KMS-11 (cell line): ENCODE results near the gene MYEOV.

ENCODE experiments used
- H2AFZ ChIP-seq: fragments of 200-600 bp; sonication (generic); 2 replicates; pipeline ENCODE4 v1.6.1; 2016; ENCODE audit warnings: antibody characterized with exemption, mixed run types, low read depth
- H3K27ac ChIP-seq: fragments of 200-600 bp; sonication (generic); 2 replicates; pipeline ENCODE4 v1.6.1; 2016; ENCODE audit warnings: mild to moderate bottlenecking, mixed run types
- H3K27me3 ChIP-seq: fragments of 200-600 bp; sonication (generic); 2 replicates; pipeline ENCODE4 v1.6.1; 2017; ENCODE audit warnings: mild to moderate bottlenecking, low read depth, mixed run types, moderate library complexity; ENCODE audit not compliant: insufficient read depth
- H3K36me3 ChIP-seq: fragments of 200-600 bp; sonication (generic); 2 replicates; pipeline ENCODE4 v1.6.1; 2017; ENCODE audit warnings: mild to moderate bottlenecking, mixed run types; ENCODE audit not compliant: insufficient read depth
- H3K4me1 ChIP-seq: fragments of 200-600 bp; sonication (generic); 2 replicates; pipeline ENCODE4 v1.6.1; 2016; ENCODE audit warnings: mild to moderate bottlenecking, low read depth, mixed run types; ENCODE audit not compliant: poor library complexity, severe bottlenecking
- H3K4me2 ChIP-seq: fragments of 200-600 bp; sonication (generic); 2 replicates; pipeline ENCODE4 v1.7.0; 2016; ENCODE audit warnings: mild to moderate bottlenecking, mixed run types
- H3K4me3 ChIP-seq: fragments of 200-600 bp; sonication (generic); IDR thresholded peaks from 2 replicates; pipeline ENCODE4 v1.6.1; 2017; ENCODE audit warnings: low read depth, low read length, mixed read lengths; ENCODE audit not compliant: insufficient read depth
- H3K79me2 ChIP-seq: fragments of 200-600 bp; sonication (generic); 2 replicates; pipeline ENCODE4 v1.6.1; 2016; ENCODE audit warnings: low read depth, mixed run types; ENCODE audit not compliant: insufficient read depth
- H3K9ac ChIP-seq: fragments of 200-600 bp; sonication (generic); 2 replicates; pipeline ENCODE4 v1.6.1; 2016; ENCODE audit warnings: mild to moderate bottlenecking, mixed run types
- H4K20me1 ChIP-seq: fragments of 200-600 bp; sonication (generic); 2 replicates; pipeline ENCODE4 v1.6.1; 2016; ENCODE audit warnings: mild to moderate bottlenecking, mixed run types; ENCODE audit not compliant: insufficient read depth
- CTCF ChIP-seq: fragments of 200-600 bp; sonication (generic); conservative IDR thresholded peaks from 2 replicates; pipeline ENCODE4 v1.6.1; 2017; ENCODE audit warnings: low read depth, mild to moderate bottlenecking, antibody characterized with exemption, low read length, moderate library complexity, mixed read lengths

The MYEOV gene

GRCh38 chr11:69287968-69288882, 5.7 kb upstream of the MYEOV start:
- Histone ChIP-seq H3K4me2 (no peak overlapping the region), H3K4me3 (no peak overlapping the region)

GRCh38 chr11:69288883-69289242, 5.1 kb upstream of the MYEOV start:
- Histone ChIP-seq H2AFZ (no peak overlapping the region), H4K20me1 (no peaks in the 10 kb centered on the region), H3K36me3 (no peaks in the 10 kb centered on the region), H3K4me1 (no peaks in the 10 kb centered on the region), H3K27me3 (peaks cover 22% of the 10 kb centered on the region; the same call in 1 of the 2 replicates), H3K4me3 (no peak overlapping the region), H3K27ac (no peak overlapping the region), H3K79me2 (no peaks in the 10 kb centered on the region), H3K9ac (no peak overlapping the region), H3K4me2 (no peak overlapping the region)
- no peak for TF ChIP-seq CTCF

More at GRCh38 chr11:69287968-69288882, 5.7 kb upstream of the MYEOV start:
- TF ChIP-seq CTCF, result no peak
- H3K9ac ChIP-seq, result no peak overlapping the region
- H2AFZ ChIP-seq, result no peak overlapping the region
- H4K20me1 ChIP-seq, result no peaks in the 10 kb centered on the region
- peaks cover 22% of the 10 kb centered on the region; the same call in 1 of the 2 replicates for H3K27me3 ChIP-seq
- no peaks in the 10 kb centered on the region for H3K79me2 ChIP-seq
- no peaks in the 10 kb centered on the region for H3K4me1 ChIP-seq
- H3K27ac ChIP-seq, result no peak overlapping the region
- no peaks in the 10 kb centered on the region for H3K36me3 ChIP-seq

- Histone ChIP-seq H3K4me2 (no peak overlapping the region), H3K79me2 (no peaks in the 10 kb centered on the region), H4K20me1 (no peaks in the 10 kb centered on the region), H3K27ac (no peak overlapping the region), H3K9ac (no peak overlapping the region), H3K27me3 (peaks cover 22% of the 10 kb centered on the region; the same call in 1 of the 2 replicates), H3K36me3 (no peaks in the 10 kb centered on the region), H3K4me1 (no peaks in the 10 kb centered on the region), H3K4me3 (no peak overlapping the region), H2AFZ (no peak overlapping the region)
- TF ChIP-seq CTCF, result no peak
These were observed 3.1 kb upstream of the MYEOV start for GRCh38 chr11:69290806-69291205.

GRCh38 chr11:69291459-69292110, 2.4 kb upstream of the MYEOV start:
- Histone ChIP-seq H2AFZ (no peak overlapping the region), H3K27me3 (peaks cover 22% of the 10 kb centered on the region; the same call in 1 of the 2 replicates), H3K9ac (no peak overlapping the region), H3K4me1 (peaks cover 6% of the 10 kb centered on the region), H3K79me2 (no peaks in the 10 kb centered on the region), H3K36me3 (no peaks in the 10 kb centered on the region), H3K4me3 (no peak overlapping the region), H3K27ac (no peak overlapping the region), H3K4me2 (no peak overlapping the region), H4K20me1 (no peaks in the 10 kb centered on the region)
- no peak for TF ChIP-seq CTCF
